Measurements from ENCODE around the gene NAE1. TPM values are rescaled to one million over a fixed set of nuclear protein-coding genes. Genes with fewer than 3 reads are reported as not detected.
"Not testable (repeated sequence)": the region's sequence is repeated elsewhere in the genome, so short reads cannot be mapped to it uniquely, and the experiment has no call there.

NAE1 gene
- total and polyA plus RNA-seq, 8 donors = 4.5 to 72.1 (median 28.8) TPM

DNA sequence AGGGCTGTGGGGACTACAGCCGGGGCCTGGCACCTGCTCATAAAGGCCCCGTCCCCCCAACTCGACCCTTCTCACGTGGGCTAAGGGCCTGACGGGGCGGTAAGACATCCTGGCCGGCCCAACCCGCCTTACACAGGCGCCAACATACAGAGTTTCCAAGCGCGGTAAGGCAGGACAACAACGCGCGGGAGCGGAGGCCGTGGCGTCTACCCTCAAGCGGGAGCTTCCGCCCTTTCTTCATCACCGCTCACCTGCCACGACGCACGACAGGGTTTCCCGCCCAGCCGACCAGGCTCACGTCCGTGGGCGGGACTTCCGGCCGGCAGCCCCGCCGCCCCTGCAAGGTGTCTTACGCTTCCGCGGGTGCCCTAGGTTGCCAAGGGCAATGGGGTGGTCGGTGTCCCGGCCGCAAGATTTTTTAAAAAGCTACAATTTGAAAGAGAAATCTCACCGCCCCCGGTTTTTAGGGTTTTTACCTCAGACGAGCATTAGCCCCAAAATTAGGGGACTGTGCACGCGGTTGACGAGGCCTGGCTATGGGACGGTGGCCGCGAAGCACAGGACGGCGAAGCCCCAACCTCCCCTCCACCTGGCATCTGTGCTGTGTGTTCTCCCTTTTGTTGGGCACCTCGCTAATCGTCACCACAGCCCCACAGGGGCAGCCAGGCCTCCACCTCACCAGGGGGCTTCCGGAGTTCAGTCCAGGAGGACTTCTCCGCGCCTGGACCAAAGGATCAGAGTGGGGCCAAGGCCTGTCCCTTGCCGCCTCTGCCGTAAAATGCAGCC lies 29.3 kb downstream of the NAE1 start, which contains the start of gene TERB1:
TSS of gene TERB1 (minus strand) at position 265 of the 786 bp plus-strand sequence. CDS start 4,786 bp downstream, outside the sequence.
- WGBS, 5 donors = 89 to 94% (median 91%) methylated on average over 45 to 56 of the region's 56 CpGs
- DNase-seq = no peak
- Histone ChIP-seq H3K27ac (no peak within 1 kb of the TSS), H3K36me3 (peaks cover 20 to 58% (median 57%) of the 10 kb centered on the region in 4 donors), H3K27me3 (no peaks in the 10 kb centered on the region), H3K4me1 (no peaks in the 10 kb centered on the region), H3K9me3 (no peaks in the 10 kb centered on the region), H3K4me3 (no peak within 1 kb of the TSS)
- no peak for TF ChIP-seq EP300 (IDR thresholded peaks at IDR 0.05)
- TF ChIP-seq POLR2AphosphoS5 (IDR thresholded peaks at IDR 0.05) = no peak
- no peak for TF ChIP-seq POLR2A (IDR thresholded peaks at IDR 0.05)
- TF ChIP-seq, protein P1, sequence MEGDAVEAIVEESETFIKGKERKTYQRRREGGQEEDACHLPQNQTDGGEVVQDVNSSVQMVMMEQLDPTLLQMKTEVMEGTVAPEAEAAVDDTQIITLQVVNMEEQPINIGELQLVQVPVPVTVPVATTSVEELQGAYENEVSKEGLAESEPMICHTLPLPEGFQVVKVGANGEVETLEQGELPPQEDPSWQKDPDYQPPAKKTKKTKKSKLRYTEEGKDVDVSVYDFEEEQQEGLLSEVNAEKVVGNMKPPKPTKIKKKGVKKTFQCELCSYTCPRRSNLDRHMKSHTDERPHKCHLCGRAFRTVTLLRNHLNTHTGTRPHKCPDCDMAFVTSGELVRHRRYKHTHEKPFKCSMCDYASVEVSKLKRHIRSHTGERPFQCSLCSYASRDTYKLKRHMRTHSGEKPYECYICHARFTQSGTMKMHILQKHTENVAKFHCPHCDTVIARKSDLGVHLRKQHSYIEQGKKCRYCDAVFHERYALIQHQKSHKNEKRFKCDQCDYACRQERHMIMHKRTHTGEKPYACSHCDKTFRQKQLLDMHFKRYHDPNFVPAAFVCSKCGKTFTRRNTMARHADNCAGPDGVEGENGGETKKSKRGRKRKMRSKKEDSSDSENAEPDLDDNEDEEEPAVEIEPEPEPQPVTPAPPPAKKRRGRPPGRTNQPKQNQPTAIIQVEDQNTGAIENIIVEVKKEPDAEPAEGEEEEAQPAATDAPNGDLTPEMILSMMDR (IDR thresholded peaks at IDR 0.05) = no peak
- intact Hi-C loops (cut with DNase I; ENCODE audit: low total_unique reads) = no loop called here

DNA sequence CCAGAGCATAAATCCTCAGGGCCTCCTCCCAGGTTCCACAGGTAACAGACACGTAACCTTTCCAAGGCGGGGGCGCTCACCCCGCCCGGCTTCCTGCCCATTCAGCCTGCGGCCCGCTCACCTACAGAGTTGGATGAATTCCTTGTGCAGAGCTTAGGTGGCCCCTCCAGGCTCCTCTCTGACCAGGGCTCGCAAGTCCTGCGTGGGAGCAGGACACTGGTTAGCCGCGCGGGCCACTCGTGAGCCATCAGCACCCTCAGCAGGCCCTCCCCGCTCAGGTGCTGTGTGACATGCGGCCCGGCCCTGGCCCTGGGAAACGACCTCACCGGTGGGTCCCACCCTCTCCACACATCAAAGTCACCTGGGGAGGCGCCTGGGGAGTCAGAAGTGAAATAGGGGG lies 29.9 kb downstream of the NAE1 start:
- Histone ChIP-seq H3K36me3 (peaks cover 20 to 51% (median 50%) of the 10 kb centered on the region in 4 donors), H3K9me3 (no peaks in the 10 kb centered on the region), H3K27me3 (no peaks in the 10 kb centered on the region), H3K27ac (no peak overlapping the region), H3K4me3 (no peak overlapping the region), H3K4me1 (no peaks in the 10 kb centered on the region)
- 93 to 100% (median 94%) methylated on average over 1 to 19 of the region's 19 CpGs for WGBS, 5 donors
- TF ChIP-seq POLR2A (IDR thresholded peaks at IDR 0.05) = no peak
- no peak for TF ChIP-seq EP300 (IDR thresholded peaks at IDR 0.05)
- TF ChIP-seq POLR2AphosphoS5 (IDR thresholded peaks at IDR 0.05) = no peak
- TF ChIP-seq, protein P1 (IDR thresholded peaks at IDR 0.05) = no peak
- no peak for DNase-seq
- intact Hi-C loops (cut with DNase I; ENCODE audit: low total_unique reads) = no loop called here

DNA sequence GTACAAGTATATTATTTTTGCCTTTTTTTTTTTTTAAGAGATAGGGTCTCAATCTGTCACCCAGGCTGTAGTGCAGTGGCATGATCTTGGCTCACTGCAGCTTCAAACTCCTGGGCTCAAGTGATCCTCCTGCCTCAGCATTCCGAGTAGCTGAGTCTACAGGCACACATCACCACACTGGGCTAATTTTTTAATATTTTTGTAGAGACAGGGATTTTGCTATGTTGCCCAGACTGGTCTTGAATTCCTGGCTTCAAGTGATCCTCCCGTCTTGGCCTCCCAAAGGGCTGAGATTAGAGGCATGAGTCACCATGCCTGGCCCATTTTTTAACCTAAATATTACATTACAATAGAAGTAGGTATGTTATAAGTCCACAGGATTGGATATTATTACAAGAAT lies 32.6 kb downstream of the NAE1 start:
- no peaks in the 10 kb centered on the region for H3K4me1 ChIP-seq
- DNase-seq = no peak
- H3K36me3 ChIP-seq = peaks cover 0 to 24% (median 24%) of the 10 kb centered on the region in 4 donors
- intact Hi-C loops (cut with DNase I; ENCODE audit: low total_unique reads) = no loop called here
- TF ChIP-seq POLR2A (IDR thresholded peaks at IDR 0.05) (no peak), EP300 (IDR thresholded peaks at IDR 0.05) (no peak), POLR2AphosphoS5 (IDR thresholded peaks at IDR 0.05) (no peak)
- TF ChIP-seq, protein P1 (IDR thresholded peaks at IDR 0.05) = no peak
- H3K27me3 ChIP-seq = no peaks in the 10 kb centered on the region
- H3K27ac ChIP-seq = no peak overlapping the region
- no peak overlapping the region for H3K4me3 ChIP-seq
- no peaks in the 10 kb centered on the region for H3K9me3 ChIP-seq
- 82 to 90% (median 83%) methylated on average over 2 of the region's 2 CpGs for WGBS, 5 donors

DNA sequence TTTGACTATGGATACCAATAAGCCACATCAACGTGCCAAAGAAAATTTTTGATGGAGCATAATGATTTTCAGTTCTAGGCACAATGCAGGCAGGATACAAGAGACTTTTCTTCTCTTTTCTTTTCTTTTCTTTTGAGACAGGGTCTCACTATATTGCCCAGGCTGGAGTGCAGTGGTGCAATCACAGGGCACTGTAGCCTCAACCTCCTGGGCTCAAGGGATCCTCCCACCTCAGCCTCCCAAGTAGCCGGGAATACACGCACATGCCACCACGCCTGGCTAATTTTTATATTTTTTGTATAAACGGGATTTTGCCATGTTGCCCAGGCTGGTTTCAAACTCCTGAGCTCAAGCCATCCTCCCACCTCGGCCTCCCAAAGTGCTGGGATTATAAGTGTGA lies 36.8 kb downstream of the NAE1 start:
- 83 to 85% (median 83%) methylated on average over 6 of the region's 6 CpGs for WGBS, 5 donors
- DNase-seq; H3K27ac ChIP-seq; H3K27me3 ChIP-seq; H3K36me3 ChIP-seq; intact Hi-C loops (cut with DNase I; ENCODE audit: low total_unique reads); H3K4me1 ChIP-seq; H3K9me3 ChIP-seq; H3K4me3 ChIP-seq: not testable (repeated sequence)
